Mesenchymal stem cell (in vitro differentiated cells and primary cell): Measurements from ENCODE around the gene TRAF7.
"Not testable (repeated sequence)": the region's sequence is repeated elsewhere in the genome, so short reads cannot be mapped to it uniquely, and the experiment has no call there.

Experiments
- DNase-seq: peaks from one replicate; pipeline ENCODE4 v3.0.0-alpha.2; 2013
- H2AFZ ChIP-seq: one replicate; pipeline ENCODE4 v1.6.1; 2013; ENCODE audit warnings: low read depth, mild to moderate bottlenecking, control low read depth, inconsistent platforms, low read length, moderate library complexity
- H2AK5ac ChIP-seq: 2 replicates; pipeline ENCODE4 v1.6.1; 2013; ENCODE audit warnings: low read length, moderate library complexity, mild to moderate bottlenecking, inconsistent platforms; ENCODE audit not compliant: severe bottlenecking
- H2BK120ac ChIP-seq: one replicate; pipeline ENCODE4 v1.6.1; 2013; ENCODE audit warnings: low read depth, mild to moderate bottlenecking, inconsistent platforms, low read length, moderate library complexity
- H2BK12ac ChIP-seq, 2 experiments: one replicate each; pipeline ENCODE4 v1.6.1; 2013; ENCODE audit warnings: inconsistent platforms in 2 of 2, low read length in 2 of 2, mild to moderate bottlenecking in 2 of 2, moderate library complexity in 2 of 2, control low read depth in 1 of 2
- H2BK15ac ChIP-seq: one replicate; pipeline ENCODE4 v1.6.1; 2013; ENCODE audit warnings: mild to moderate bottlenecking, low read depth, inconsistent platforms; ENCODE audit not compliant: poor library complexity, severe bottlenecking
- H2BK5ac ChIP-seq: 2 replicates; pipeline ENCODE4 v1.6.1; 2013; ENCODE audit warnings: low read depth, mild to moderate bottlenecking, low read length, control low read depth, inconsistent platforms; ENCODE audit not compliant: poor library complexity, severe bottlenecking
- H3K14ac ChIP-seq, 2 experiments: one replicate each; pipeline ENCODE4 v1.6.1; 2013; ENCODE audit warnings: inconsistent platforms in 2 of 2, low read length in 2 of 2, control low read depth in 1 of 2, mild to moderate bottlenecking in 1 of 2, moderate library complexity in 1 of 2
- H3K18ac ChIP-seq, 2 experiments: one replicate each; pipeline ENCODE4 v1.6.1; 2013; ENCODE audit warnings: inconsistent platforms in 2 of 2, low read length in 2 of 2, control low read depth in 1 of 2, low read depth in 1 of 2, mild to moderate bottlenecking in 1 of 2
- H3K23ac ChIP-seq, 2 experiments: one replicate each; pipeline ENCODE4 v1.6.1; 2013; ENCODE audit warnings: inconsistent platforms in 2 of 2, low read length in 2 of 2, mild to moderate bottlenecking in 2 of 2, moderate library complexity in 2 of 2, control low read depth in 1 of 2
- H3K27ac ChIP-seq: 2 replicates; pipeline ENCODE4 v1.5.1; 2013; ENCODE audit warnings: mild to moderate bottlenecking, moderate library complexity, low read length, control low read depth, inconsistent platforms; ENCODE audit not compliant: poor library complexity, severe bottlenecking
- H3K27me3 ChIP-seq, 2 experiments: 2 replicates each; pipeline versions ENCODE4 v1.6.1 to v1.7.0; 2013; ENCODE audit warnings: low read length in 2 of 2, mild to moderate bottlenecking in 2 of 2, moderate library complexity in 2 of 2, control low read depth in 1 of 2, inconsistent platforms in 1 of 2; ENCODE audit not compliant: control insufficient read depth in 1 of 2, insufficient read depth in 1 of 2
- H3K36me3 ChIP-seq, 2 experiments: 2 replicates each; pipeline versions ENCODE4 v1.6.1 to v1.7.0; 2013; ENCODE audit warnings: low read length in 2 of 2, control low read depth in 1 of 2, inconsistent platforms in 1 of 2, low read depth in 1 of 2, mild to moderate bottlenecking in 1 of 2; ENCODE audit not compliant: insufficient read depth in 2 of 2, control insufficient read depth in 1 of 2
- H3K4ac ChIP-seq, 2 experiments: one replicate each; pipeline ENCODE4 v1.6.1; 2013; ENCODE audit warnings: inconsistent platforms in 2 of 2, low read length in 2 of 2, mild to moderate bottlenecking in 2 of 2, moderate library complexity in 2 of 2, control low read depth in 1 of 2, low read depth in 1 of 2
- H3K4me1 ChIP-seq: 2 replicates; pipeline ENCODE4 v1.6.1; 2013; ENCODE audit warnings: low read depth, low read length, control low read depth; ENCODE audit not compliant: control insufficient read depth, insufficient read depth
- H3K4me2 ChIP-seq: 2 replicates; pipeline ENCODE4 v1.6.1; 2013; ENCODE audit warnings: low read length, mild to moderate bottlenecking, inconsistent platforms; ENCODE audit not compliant: poor library complexity, severe bottlenecking
- H3K4me3 ChIP-seq, 2 experiments: 2 replicates each; pipeline versions ENCODE4 v1.5.1 to v1.7.0; 2013; ENCODE audit warnings: low read length in 2 of 2, mild to moderate bottlenecking in 2 of 2, control low read depth in 1 of 2, low read depth in 1 of 2; ENCODE audit not compliant: insufficient read depth in 1 of 2
- H3K79me1 ChIP-seq: replicated peaks from 2 replicates; pipeline ENCODE4 v1.6.1; 2013; ENCODE audit warnings: mild to moderate bottlenecking, control low read depth, low read length, inconsistent platforms; ENCODE audit not compliant: poor library complexity, severe bottlenecking
- H3K9ac ChIP-seq: 2 replicates; pipeline ENCODE4 v1.7.0; 2013; ENCODE audit warnings: mild to moderate bottlenecking, low read length, moderate library complexity
- H3K9me3 ChIP-seq: 2 replicates; pipeline ENCODE4 v1.7.0; 2013; ENCODE audit warnings: mild to moderate bottlenecking, low read length; ENCODE audit not compliant: control insufficient read depth
- H4K8ac ChIP-seq: one replicate; pipeline ENCODE4 v1.6.1; 2013; ENCODE audit warnings: inconsistent platforms, mild to moderate bottlenecking, low read length, moderate library complexity
- H4K91ac ChIP-seq: one replicate; pipeline ENCODE4 v1.6.1; 2013; ENCODE audit warnings: mild to moderate bottlenecking, low read length, inconsistent platforms
- WGBS: methylation state at CpG from one replicate; pipeline ENCODE4 v1.1.7; 2013; ENCODE audit warnings: mixed read lengths; 5-methylcytosine and 5-hydroxymethylcytosine counted together

Gene TRAF7

DNA sequence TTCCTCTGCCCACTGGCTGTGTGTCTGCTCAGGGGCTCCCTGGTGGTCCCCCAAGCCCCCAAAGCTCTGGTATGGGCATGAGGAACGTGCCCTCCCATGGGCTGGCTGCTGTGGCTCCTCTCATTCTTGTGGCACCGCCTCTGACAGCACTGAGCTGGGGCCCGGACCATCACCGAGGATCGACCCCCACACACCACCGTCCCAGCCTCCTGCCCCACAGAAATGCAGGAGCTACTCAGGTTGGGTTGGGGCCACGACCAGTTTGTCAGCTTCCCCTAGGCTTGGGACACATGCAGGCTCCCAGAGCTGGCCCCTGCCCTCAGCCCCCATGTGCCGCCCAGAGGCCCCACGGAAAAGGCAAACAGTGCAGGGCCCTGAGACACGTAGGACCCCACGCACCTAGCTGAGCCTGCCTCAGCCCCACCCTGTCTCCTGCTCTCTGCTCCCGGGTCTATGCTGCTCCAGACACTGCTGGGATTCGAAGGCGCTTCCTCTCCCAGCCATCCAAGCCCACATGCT, 44.1 kb downstream of the TRAF7 start:
- peaks cover 47 to 48% of the 10 kb centered on the region in 2 experiments for H3K27me3 ChIP-seq
- 75% methylated on average over 12 of the region's 14 CpGs for WGBS
- no peak overlapping the region for H3K4ac ChIP-seq
- no peak overlapping the region for H3K9ac ChIP-seq
- H3K23ac ChIP-seq, result no peak overlapping the region
- DNase-seq, result no peak
- H2AFZ ChIP-seq, result no peak overlapping the region
- peaks cover 22% of the 10 kb centered on the region for H3K4me1 ChIP-seq
- peaks cover 6% of the 10 kb centered on the region for H3K9me3 ChIP-seq
- no peaks in the 10 kb centered on the region for H3K36me3 ChIP-seq
- no peak overlapping the region for H3K18ac ChIP-seq
- no peak overlapping the region for H2BK5ac ChIP-seq
- no peak overlapping the region for H2AK5ac ChIP-seq
- H2BK15ac ChIP-seq, result no peak overlapping the region
- H3K79me1 ChIP-seq, result no peaks in the 10 kb centered on the region
- no peak overlapping the region for H3K14ac ChIP-seq
- H3K4me2 ChIP-seq, result no peak overlapping the region
- no peak overlapping the region for H3K27ac ChIP-seq
- no peak overlapping the region for H2BK12ac ChIP-seq
- H4K91ac ChIP-seq, result no peak overlapping the region
- H2BK120ac ChIP-seq, result no peak overlapping the region
- no peak overlapping the region for H3K4me3 ChIP-seq
- no peak overlapping the region for H4K8ac ChIP-seq

DNA sequence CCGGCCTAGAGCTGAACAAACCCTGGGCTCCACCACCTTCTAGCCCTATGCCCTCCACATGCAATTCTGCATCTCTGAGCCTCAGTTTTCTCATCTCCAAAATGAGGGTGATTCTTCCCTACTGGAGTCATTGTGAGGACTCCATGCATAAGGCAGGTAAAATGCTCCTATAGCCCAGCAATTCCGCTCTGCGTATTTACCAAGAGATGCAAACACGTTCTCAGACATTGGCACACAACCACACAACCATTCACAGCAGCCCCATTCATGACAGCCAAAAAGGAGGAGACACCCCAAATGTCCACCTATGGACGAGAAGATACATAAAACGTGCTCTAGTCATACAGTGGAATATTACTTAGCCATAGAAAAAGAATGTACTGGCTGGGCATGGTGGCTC, 44.7 kb downstream of the TRAF7 start:
- no peak overlapping the region for H3K27ac ChIP-seq
- H2AK5ac ChIP-seq, result no peak overlapping the region
- H2BK15ac ChIP-seq, result no peak overlapping the region
- H3K9ac ChIP-seq, result no peak overlapping the region
- H2BK120ac ChIP-seq, result no peak overlapping the region
- peaks cover 19% of the 10 kb centered on the region for H3K4me1 ChIP-seq
- peaks cover 41% of the 10 kb centered on the region in 2 experiments for H3K27me3 ChIP-seq
- no peak overlapping the region for H3K4me2 ChIP-seq
- no peak overlapping the region for H3K23ac ChIP-seq
- H2BK5ac ChIP-seq, result no peak overlapping the region
- no peak overlapping the region for H3K14ac ChIP-seq
- no peak overlapping the region for H3K4me3 ChIP-seq
- DNase-seq, result no peak
- no peak overlapping the region for H3K4ac ChIP-seq
- no peaks in the 10 kb centered on the region for H3K36me3 ChIP-seq
- 87% methylated on average over 6 of the region's 6 CpGs for WGBS
- H4K91ac ChIP-seq, result no peak overlapping the region
- no peaks in the 10 kb centered on the region for H3K79me1 ChIP-seq
- H3K9me3 ChIP-seq, result peaks cover 6% of the 10 kb centered on the region
- no peak overlapping the region for H2AFZ ChIP-seq
- no peak overlapping the region for H3K18ac ChIP-seq
- no peak overlapping the region for H4K8ac ChIP-seq
- no peak overlapping the region for H2BK12ac ChIP-seq

DNA sequence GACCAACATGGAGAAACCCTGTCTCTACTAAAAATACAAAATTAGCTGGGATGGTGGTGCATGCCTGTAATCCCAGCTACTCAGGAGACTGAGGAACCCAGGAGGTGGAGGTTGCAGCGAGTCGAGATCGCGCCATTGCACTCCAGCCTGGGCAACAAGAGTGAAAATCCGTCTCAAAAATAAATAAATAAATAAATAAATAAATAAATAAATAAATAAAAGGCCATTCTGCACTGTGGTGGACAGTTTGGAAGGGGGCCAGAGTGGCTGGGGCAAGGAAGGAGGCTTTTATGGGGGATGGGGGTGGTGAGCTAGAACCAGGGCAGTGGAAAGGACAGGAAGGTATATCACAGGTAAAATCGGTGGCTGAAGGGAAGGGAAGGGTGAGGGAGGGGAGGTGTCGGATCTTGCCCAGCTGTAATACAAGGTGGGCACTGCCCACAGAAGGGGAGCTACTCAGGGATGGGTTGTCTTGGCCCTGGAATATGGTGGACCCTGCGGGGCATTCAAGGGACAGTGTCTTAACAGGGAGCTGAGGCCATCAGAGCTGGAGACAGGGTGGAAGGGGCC, 47.6 kb downstream of the TRAF7 start:
- Histone ChIP-seq H3K4ac (peak overlapping the region in 1 of 2 experiments; percentile 35), H3K27me3 (peaks cover 22 to 24% of the 10 kb centered on the region in 2 experiments), H3K4me1 (peaks cover 16% of the 10 kb centered on the region), H3K36me3 (peaks cover 12 to 24% of the 10 kb centered on the region in 2 experiments), H3K79me1 (peaks cover 15% of the 10 kb centered on the region)
- H4K8ac ChIP-seq, H3K9me3 ChIP-seq, H3K27ac ChIP-seq, H2BK15ac ChIP-seq, H2BK12ac ChIP-seq, H2BK5ac ChIP-seq, H4K91ac ChIP-seq, H2AFZ ChIP-seq, H3K18ac ChIP-seq, H2AK5ac ChIP-seq, H3K23ac ChIP-seq, H3K14ac ChIP-seq, H3K4me2 ChIP-seq, H3K9ac ChIP-seq, H3K4me3 ChIP-seq, H2BK120ac ChIP-seq, DNase-seq: not testable (repeated sequence)
- 100% methylated on average over 5 of the region's 8 CpGs for WGBS

GRCh38 chr16:2204416-2205103, 49.0 kb downstream of the TRAF7 start:
- H3K14ac ChIP-seq, result peak overlapping the region in 1 of 2 experiments; percentile 73
- H3K36me3 ChIP-seq, result peaks cover 24 to 38% of the 10 kb centered on the region in 2 experiments
- peak overlapping the region; percentile 97 for H3K9ac ChIP-seq
- H2AK5ac ChIP-seq, result no peak overlapping the region
- H3K4me3 ChIP-seq, result peak overlapping the region in 1 of 2 experiments; percentile 94
- H2BK12ac ChIP-seq, result no peak overlapping the region
- H2BK120ac ChIP-seq, result no peak overlapping the region
- peaks cover 6% of the 10 kb centered on the region for H3K9me3 ChIP-seq
- peak overlapping the region; percentile 82 for H3K4me2 ChIP-seq
- WGBS, result 88% methylated on average over 13 of the region's 13 CpGs
- no peak overlapping the region for H2BK15ac ChIP-seq
- H4K8ac ChIP-seq, result peak overlapping the region; percentile 67
- H4K91ac ChIP-seq, result peak overlapping the region; percentile 30
- peaks cover 24% of the 10 kb centered on the region for H3K79me1 ChIP-seq
- no peak overlapping the region for H2BK5ac ChIP-seq
- no peak overlapping the region for H3K27ac ChIP-seq
- peaks cover 9 to 10% of the 10 kb centered on the region in 2 experiments for H3K27me3 ChIP-seq
- H2AFZ ChIP-seq, result peak overlapping the region; percentile 18
- no peak overlapping the region for H3K23ac ChIP-seq
- no peak overlapping the region for H3K4ac ChIP-seq
- DNase-seq, result no peak
- no peak overlapping the region for H3K18ac ChIP-seq
- H3K4me1 ChIP-seq, result peaks cover 17% of the 10 kb centered on the region
